ENCODE measurements around the gene PRXL2C.

The PRXL2C gene

DNA sequence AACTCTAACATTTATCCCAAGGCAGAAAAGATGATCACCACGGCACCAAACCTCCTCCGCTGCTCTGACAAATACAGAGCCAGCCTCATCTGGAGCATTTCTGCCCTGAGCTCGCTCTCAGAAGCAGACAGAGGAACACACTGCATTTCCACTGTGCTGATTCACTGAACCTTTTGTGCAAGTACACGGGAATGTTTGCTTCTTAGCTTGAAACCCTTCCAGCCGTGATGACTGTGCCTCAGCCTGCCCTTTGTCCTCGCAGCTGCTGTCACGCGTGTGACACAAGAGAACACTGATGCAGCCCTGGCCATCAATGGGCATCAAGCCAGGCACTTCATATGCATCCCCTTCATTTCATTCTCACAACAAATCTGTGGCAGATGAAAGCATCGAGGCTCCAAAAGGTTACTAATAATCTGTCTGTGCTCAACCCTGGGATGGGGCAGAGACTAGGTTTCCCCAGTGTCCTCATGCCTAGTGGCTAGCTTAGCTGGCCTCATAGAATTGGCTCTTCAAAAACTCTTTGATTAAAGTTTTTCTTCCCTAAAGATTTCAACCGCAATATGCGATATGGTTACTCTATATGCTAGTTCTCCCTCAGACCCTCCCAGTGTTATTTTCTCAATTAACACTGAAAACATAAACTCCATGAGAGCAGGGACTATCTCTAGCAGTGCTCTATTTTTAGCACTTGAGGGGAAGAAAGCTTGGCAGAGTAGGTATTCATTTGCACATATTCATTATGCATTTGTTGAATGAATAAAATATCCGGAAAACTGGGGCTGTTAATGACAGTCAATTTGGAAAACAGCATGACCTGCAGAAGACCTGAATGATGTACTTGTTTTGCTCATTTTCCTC, 42.8 kb downstream of the PRXL2C start:
- peak; percentile 91 for DNase-seq

DNA sequence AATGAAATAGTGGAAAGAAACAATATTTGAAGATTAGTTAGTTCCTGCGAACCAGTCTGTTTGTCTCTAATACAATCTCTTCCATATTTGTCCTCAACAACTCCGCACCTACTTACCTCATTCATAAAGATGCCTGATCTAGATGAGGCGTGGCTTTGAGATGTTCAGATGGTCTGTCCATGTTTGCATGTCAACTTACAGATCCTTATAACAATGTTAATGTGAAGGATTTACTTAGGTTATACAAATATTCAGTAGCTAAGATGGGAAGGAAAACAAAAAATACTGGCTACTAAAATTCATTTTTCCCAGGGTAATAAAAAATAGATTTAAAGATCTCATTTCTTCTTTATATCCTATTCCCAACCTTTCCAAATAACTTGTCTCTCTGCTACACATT, 43.8 kb downstream of the PRXL2C start:
- peak; percentile 20 for DNase-seq

DNA sequence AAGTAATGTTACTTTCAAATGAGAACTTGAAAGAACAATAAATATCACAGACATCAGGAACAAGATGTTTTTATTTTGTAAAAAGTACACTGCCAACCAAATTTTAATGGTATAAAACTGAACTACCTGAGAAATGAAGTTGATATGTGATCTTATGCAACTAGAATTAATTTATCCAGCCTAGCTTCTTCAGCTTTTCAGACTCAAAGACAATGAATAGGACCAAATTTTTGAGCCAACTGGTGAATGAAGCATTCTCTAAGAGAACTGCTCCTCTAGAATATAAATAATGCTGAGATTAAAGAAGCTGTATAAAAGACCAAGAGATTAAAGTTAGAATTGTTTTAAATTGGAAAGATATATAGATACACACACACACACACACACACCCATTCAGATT, 45.4 kb downstream of the PRXL2C start:
- peak; percentile 16 for DNase-seq

DNA sequence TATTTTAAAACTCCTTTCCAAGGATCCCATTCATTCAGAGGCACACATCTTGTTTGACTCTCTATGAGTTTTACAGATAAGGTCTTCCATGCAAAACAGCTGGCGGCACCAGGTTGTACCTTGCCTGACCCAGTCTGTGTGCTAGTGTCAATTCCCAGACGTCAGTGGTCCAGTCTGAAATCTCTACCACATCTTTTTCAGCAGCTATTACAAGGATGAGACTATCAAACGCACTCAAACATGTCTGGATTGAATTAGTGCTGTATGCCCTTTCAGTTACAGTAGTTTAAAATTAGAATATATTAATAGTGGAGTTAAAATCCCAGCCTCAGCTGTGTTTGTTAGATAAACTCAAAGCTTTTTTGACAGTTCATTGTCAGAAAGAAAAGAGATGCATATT, 47.1 kb downstream of the PRXL2C start:
- no peak for DNase-seq

DNA sequence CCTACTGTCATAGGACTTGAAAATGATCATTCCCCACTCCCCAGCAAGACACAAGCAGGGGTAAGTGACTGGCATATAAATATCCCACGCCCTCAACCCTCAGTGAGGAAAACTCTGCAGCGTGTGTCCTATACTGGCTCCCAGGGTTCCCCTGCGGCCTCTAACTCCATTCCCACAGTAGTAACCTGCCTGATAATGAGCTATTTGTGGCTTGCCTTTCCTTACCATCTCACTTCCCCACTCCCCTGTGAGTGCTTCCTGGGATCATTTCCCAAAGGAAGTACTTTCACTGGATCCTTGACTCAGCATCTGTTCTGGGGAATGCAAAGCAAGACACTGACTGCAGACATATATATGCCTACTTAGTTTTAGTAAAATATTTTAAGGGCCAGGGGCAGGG, 49.8 kb downstream of the PRXL2C start:
- DNase-seq = no peak

DNA sequence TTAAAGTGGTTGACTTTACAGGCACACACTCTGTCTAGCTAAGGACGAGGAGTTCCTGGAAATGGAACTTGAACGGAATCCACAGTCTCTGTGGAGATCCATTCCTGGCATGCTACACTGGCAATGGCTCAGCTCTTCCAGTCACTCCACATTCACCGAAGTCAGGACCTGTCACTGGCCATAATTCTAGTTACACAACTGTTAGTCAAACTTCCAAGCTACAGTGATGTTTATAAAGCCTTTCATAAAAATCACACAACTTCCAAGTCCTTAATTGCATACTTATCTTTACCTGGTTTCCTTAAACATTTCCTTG, 51.2 kb downstream of the PRXL2C start:
- peak; percentile 45 for DNase-seq

DNA sequence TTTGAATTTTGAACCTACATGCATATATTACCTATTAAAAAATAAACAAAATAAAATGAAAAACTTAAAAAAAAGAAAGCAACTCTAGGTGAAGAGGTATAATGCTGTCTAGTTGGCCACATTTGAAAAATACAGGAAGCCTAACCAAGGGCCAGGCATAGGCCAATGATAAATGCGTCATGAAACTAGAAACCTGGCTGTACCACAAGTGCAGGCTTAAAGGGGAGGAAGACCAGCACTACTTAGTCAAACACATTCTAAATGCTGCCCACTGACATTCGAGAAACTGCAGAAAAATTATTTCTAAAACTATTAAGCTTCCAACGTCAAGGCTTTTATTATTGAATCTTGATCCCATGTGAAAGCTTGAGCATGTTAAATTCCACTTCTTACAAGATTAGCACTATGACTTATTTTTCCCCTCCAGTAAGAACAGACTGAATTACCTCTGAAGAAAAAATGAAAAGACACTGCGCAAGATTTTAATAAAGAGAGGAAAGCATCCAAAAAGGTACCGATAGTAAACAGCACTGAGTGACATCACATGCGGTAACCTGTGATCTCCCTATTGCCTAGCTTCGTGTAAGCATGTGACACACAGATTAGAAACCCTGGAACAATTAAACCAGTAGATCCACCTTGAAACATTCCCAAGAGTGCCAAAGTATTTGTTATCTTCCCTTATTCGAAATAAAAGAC, 51.7 kb downstream of the PRXL2C start:
- no peak for DNase-seq

DNA sequence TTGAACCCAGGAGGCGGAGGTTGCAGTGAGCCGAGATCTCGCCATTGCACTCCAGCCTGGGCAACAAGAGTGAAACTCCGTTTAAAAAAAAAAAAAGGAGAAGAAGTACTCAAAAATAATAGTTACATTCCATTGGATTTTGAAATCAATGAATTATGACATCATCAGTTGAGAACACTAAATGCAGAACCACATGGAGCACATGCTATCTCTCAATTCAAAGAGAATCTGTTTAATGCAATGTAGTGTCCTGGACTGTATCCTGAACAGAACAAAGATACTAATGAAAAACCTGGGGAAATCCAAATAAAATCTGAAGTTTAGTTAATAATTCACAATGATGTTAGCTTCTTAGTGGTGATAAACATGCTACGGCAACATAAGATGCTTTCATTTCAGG, 55.8 kb downstream of the PRXL2C start:
- DNase-seq = no peak

DNA sequence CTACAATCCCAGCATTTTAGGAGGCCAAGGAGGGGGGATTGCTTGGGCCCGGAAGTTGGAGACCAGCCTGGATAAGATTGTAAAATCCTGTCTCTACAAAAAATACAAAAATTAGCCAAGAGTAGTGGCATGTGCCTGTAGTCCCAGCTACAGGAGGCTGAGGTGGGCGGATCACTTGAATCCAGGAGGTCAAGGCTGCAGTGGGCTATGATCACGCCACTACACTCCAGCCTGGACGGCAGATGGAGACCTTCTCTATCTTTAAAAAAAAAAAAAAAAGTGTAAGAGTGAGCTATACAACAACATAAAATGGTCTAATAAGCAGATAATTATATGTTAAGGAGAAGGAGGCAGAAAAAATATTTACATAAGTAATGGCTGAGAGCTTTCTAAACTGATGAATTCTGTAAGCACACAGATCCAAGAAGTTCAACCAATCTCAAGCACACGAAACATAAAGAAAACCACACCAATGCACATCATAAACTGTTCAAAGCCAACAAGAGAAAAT, 58.5 kb downstream of the PRXL2C start:
- DNase-seq = no peak
